H7 (cell line): ENCODE results near the gene EYS. TPM values are rescaled to one million over a fixed set of nuclear protein-coding genes. Genes with fewer than 3 reads are reported as not detected.

Source experiments
- DNase-seq: peaks from one replicate; pipeline ENCODE4 v3.0.0; 2012
- H3K27me3 ChIP-seq: 2 replicates; pipeline ENCODE4 v1.6.0; 2011; ENCODE audit warnings: mild to moderate bottlenecking, low read length; ENCODE audit not compliant: control insufficient read depth, insufficient read depth
- H3K36me3 ChIP-seq: replicated peaks from 2 replicates; pipeline ENCODE4 v1.5.1; 2011; ENCODE audit warnings: low read length; ENCODE audit not compliant: control insufficient read depth, insufficient read depth
- H3K4me3 ChIP-seq: 2 replicates; pipeline ENCODE4 v1.5.1; 2011; ENCODE audit warnings: low read depth, mild to moderate bottlenecking, control low read depth, low read length, moderate library complexity; ENCODE audit not compliant: insufficient read depth
- total RNA-seq: library from RNA; depleted of rRNA; stranded (reverse); fragments of >200 nt; shearing (Covaris generic); gene quantifications from 2 replicates; pipeline ENCODE4 v1.2.3, GENCODE V29; 2014

EYS gene
- total RNA-seq, 1 experiment from 2014 or later, result 0.10 TPM

DNA sequence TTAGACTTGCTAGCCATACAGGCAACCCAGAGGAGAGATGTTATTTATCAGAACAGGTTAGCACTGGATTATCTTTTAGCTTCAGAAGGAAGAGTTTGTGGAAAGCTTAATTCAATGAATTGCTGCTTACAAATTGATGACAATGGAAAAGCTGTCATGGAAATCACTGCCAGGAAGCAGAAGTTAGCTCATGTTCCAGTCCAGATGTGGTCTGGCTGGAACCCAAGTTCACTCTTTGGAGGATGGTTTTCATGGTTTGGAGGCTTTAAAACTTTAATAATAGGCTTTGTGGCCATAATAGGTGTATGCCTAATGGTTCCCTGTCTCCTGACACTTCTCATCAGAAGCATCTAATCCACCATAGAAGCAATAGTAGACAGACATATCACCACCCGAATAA, 1372.4 kb downstream of the EYS start:
- no peaks in the 10 kb centered on the region for H3K27me3 ChIP-seq
- H3K4me3 ChIP-seq, result no peak overlapping the region
- no peak for DNase-seq
- H3K36me3 ChIP-seq, result no peaks in the 10 kb centered on the region

DNA sequence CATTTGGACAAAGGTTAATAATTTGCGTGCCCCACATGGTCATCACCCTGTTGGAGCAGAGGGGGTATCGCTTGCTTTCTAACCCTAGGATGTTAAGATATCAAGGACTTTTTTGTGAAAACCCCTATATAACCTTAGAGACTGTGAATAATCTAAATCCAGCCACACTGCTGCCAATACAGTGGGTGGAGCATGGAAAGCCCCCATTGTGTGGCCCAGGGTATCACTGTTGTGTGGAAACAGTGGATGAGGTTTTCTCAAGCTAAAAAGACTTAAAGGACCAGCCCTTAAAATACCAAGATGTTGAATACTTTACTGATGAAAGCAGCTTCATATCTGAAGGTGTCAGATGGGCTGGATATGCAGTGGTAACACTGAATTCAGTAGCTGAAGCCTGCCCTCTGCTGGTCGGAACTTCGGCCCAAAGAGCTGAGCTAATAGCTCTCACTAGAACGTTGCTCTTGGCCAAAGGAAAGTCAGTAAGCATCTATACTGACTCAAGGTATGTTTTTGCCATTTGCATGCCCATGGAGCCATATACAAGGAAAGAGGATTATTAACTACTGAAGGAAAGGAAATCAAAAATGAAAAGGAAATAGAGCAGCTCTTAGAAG, 1376.2 kb downstream of the EYS start:
- H3K4me3 ChIP-seq, result no peak overlapping the region
- DNase-seq, result no peak
- H3K27me3 ChIP-seq, result no peaks in the 10 kb centered on the region; the same call in 1 of the 2 replicates
- H3K36me3 ChIP-seq, result no peaks in the 10 kb centered on the region

DNA sequence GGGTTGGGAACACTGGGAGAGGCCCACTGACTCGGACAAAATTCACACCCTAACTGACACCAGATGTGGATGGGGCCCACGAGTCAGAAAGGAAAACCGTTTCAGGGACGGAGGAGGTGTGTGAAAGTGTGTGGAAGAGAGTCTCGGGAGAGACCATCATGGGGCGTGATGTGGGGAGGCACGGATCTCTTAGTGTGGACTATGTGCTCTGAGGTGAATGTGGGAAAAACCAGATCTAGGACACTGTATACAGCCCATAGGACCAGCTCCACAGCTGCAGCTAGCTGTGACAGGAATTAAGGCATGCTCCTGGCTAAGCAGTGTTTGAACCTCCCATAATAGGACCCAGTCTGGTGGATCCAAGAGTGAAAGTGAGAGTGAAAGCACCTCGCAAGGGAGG, 1380.1 kb downstream of the EYS start:
- Histone ChIP-seq H3K36me3 (no peaks in the 10 kb centered on the region), H3K4me3 (no peak overlapping the region), H3K27me3 (no peaks in the 10 kb centered on the region; the same call in 1 of the 2 replicates)
- DNase-seq, result no peak

DNA sequence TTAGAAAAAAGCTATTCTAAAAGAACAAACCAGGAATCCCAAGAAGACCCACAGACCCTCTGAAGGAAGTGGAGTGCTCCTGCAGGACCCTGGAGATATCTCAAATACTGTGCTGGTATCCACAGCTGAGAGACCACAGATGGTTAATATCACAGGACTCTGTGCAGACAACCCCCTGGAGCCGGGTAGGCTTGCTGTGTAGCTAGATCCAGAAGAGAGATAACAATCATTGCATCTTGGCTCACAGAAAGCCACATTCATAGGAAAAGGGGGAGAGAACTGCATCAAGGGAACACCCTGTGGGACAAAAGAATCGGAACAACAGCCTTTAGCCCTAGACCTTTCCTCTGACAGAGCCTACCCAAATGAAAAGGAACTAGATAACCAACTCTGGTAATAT, 1381.9 kb downstream of the EYS start:
- no peak for DNase-seq

DNA sequence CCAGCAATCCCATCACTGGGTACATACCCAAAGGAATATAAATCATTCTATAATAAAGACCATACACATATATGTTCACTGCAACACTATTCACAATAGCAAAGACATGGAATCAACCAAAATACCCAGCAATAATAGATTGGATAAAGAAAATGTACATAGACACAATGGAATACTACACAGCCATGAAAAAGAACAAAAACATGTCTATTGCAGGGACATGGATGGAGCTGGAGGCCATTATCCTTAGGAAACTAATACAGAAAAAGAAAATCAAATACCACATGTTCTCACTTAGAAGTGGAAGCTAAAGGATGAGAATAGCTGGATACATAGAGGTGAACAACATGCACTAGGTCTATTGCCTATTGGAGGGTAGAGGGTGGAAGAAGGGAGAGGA, 1396.8 kb downstream of the EYS start:
- H3K4me3 ChIP-seq, result no peak overlapping the region
- no peak for DNase-seq
- peaks cover 7% of the 10 kb centered on the region; the same call in 1 of the 2 replicates for H3K27me3 ChIP-seq
- H3K36me3 ChIP-seq, result no peaks in the 10 kb centered on the region

More for the DNA sequence above, 1381.9 kb downstream of the EYS start:
- no peak overlapping the region for H3K4me3 ChIP-seq
- H3K36me3 ChIP-seq, result no peaks in the 10 kb centered on the region
- H3K27me3 ChIP-seq, result no peaks in the 10 kb centered on the region; the same call in 1 of the 2 replicates

DNA sequence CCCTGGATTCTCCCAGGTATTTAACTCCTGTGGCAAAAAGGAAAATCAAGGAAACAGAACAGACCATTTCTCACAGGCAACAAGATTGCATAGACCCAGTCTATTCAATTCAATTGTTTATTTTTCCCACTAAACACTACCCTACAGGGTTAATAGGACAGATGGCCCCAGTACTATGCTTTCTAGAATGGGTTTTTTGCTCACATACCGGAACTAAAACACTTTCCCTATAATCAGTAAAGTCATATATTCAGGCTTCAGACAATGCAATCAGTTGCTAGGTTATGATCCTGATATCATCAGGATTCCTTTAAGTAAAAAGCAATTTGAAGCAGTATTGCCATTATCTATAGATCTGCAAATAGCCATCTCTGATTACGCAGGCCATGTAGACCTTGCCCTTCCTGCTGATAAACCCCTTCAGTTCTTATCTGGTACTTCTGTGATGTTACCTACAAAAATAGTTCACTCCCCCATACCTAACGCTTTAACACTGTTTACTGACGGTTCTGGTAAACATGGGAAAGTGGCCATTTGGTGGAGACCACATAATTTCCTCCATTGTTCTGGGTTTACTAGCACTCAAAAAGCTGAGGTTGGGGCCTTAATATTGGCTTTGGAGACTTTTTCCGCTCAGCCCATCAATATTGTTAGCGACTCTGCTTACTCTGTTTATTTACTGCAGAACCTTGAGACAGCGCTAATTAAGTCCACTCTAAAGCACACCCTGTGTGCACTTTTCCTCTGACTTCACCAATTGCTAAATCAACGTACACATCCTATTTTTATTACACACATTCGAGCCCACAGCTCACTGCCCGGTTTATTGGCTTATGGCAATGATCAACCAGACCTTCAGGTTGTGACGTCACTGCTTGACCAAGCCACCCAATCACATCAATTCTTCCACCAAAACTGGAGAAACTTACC, 1405.5 kb downstream of the EYS start:
- Histone ChIP-seq H3K36me3 (no peaks in the 10 kb centered on the region), H3K4me3 (no peak overlapping the region), H3K27me3 (peaks cover 14% of the 10 kb centered on the region; the same call in 1 of the 2 replicates)
- DNase-seq, result no peak

DNA sequence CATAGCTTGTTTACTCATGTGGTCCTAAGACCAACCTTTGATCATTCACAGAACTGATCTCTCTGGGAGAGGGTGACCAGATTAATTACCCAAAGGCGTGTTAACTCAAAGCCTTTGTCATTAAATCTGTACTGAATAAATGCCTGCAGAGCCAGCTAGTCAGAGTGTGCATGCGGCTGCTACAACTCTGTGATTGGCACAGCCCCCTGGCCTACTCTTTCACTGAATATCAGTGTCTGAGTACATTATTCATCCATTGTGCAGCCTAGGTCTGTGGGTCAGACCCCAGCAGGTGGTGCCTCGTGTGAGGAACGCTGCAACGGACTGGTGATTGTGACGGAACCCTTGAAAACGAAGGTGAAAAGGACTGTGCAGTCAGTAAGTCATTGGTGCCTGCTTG, 1407.8 kb downstream of the EYS start:
- Histone ChIP-seq H3K36me3 (no peaks in the 10 kb centered on the region), H3K27me3 (peaks cover 8% of the 10 kb centered on the region; the same call in 1 of the 2 replicates), H3K4me3 (no peak overlapping the region)
- no peak for DNase-seq

DNA sequence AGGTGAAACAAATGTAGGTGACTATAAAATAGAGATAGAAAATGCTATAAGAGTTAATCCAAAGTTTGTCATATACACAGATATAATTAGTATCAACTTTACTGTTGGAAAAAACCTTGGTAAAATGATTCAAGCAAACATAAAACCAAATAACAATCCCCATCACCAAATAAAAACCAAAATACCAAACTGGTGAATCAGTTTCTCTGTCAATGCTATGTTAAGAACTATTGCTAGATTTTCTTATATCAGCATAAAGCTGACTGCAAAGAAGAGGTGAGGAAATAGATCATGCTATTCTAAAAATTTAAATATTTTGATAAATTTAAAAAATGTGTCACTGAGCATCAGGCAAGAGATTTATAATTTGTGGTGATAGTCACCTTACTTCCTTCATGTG, 1413.0 kb downstream of the EYS start:
- Histone ChIP-seq H3K4me3 (no peak overlapping the region), H3K36me3 (no peaks in the 10 kb centered on the region), H3K27me3 (peaks cover 3% of the 10 kb centered on the region; the same call in 1 of the 2 replicates)
- no peak for DNase-seq

DNA sequence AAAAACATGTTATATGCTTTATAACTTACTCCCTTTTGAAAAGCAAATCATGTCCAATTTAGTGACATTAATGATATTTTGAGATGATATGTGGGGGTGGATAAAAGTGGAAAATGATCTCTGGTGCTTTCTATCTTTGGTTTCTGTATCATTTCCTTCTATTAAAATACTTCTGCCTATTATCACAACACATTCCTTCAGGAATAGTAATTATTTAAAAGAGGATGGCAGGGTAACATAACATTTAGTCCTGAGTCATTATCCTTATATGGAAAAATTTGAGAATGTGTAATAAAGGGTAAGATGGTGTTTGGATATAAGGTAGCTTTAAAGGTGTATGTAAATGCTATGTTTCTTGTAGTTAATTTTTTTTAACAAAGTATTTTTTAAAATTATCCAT, 1413.7 kb downstream of the EYS start:
- Histone ChIP-seq H3K4me3 (no peak overlapping the region), H3K27me3 (peaks cover 3% of the 10 kb centered on the region; the same call in 1 of the 2 replicates), H3K36me3 (no peaks in the 10 kb centered on the region)
- DNase-seq, result no peak

DNA sequence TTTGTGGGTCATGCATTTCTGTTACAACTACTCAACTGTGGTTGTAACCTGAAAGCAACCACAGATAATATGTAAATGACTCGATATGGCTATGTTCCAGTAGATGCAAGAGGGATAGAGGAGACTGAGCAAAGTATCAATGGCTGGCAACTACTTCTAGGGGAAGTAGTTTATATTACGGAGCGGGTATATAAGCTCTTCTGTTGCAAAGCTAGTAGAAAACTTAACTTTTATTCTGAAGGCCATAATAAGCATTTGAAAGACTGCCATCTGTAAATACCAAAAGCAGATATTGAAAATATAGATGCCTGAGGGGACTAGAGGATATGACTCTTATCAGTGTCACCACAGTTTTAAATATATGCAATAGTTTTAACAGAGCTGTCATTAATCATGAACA, 1416.2 kb downstream of the EYS start:
- no peak for DNase-seq
- Histone ChIP-seq H3K4me3 (no peak overlapping the region), H3K36me3 (no peaks in the 10 kb centered on the region), H3K27me3 (no peaks in the 10 kb centered on the region)

DNA sequence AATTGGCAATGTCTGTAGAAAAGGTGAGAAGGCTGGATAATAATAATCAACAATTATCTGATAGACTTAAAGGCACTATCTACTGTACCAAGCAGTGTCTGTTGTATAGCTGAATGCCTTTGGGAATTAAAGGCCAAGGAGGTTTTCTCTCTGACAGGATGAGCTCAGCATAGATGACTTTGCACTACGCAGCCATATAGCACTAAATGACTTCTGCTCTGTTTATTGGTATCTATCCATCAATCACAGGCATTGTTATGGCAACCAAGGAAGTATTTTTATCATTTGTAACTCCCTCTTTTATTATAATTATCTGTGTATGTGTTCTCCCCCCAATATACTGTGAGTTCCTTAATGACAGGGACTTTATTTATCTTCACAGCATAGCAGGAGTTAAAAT, 1417.1 kb downstream of the EYS start:
- Histone ChIP-seq H3K27me3 (no peaks in the 10 kb centered on the region), H3K36me3 (no peaks in the 10 kb centered on the region), H3K4me3 (no peak overlapping the region)
- no peak for DNase-seq

DNA sequence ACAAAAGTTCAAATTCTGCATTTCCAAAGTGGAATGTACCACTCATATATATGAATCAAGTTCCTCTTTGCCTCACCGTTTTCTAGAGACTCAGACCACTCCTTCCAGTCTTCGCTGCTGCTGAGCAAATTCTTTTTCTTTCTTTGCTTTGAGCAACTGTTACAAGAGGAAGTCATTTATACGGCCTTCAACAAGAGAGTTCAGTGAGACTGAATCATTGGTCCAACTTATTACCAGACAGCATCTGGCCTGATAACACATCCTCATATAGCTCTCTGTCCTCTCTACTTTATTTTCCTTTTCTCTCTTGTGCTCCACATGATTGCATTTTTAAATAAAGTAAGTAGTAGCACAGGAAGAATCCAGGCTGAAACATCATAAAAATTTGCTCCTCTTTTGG, 1418.7 kb downstream of the EYS start:
- H3K27me3 ChIP-seq, result no peaks in the 10 kb centered on the region
- H3K36me3 ChIP-seq, result no peaks in the 10 kb centered on the region
- DNase-seq, result no peak
- H3K4me3 ChIP-seq, result no peak overlapping the region

DNA sequence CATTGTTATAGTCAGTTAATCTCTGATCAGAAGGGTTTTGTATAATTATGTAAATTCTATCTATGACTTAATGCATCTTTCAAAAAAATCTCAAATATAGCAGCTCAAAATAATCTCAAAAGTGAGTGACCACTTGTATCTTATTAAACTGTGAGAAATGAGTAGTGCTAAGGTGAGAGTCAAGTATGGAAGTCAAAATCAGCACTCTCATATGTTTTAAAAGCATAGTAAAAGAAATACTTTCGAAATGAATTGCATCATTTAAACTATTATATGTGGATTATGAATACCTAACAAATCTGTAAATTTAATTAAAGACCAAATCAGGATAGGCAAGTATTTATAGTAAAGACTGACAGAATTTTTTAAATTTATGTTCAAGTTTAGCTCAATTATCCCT, 1425.9 kb downstream of the EYS start:
- DNase-seq, result no peak
- Histone ChIP-seq H3K36me3 (no peaks in the 10 kb centered on the region), H3K4me3 (no peak overlapping the region), H3K27me3 (no peaks in the 10 kb centered on the region)

DNA sequence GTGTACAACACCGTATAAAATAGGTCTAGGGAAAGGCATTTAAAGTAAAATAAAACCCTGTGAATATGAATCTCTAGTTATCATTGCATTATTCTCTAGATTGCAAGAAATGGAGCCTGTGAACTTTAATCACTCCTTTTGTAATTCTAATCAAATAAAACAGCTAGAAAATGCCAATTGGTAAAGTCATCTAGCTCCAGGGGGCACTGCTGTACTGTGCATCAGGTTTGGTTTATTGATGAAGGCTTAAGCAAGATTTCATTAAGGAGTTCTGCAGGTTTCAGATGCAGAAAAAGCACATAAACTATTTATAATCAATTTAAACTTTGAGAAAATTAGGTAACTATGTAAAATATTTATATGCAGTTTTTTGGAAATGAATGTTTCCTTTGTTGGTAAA, 1426.5 kb downstream of the EYS start:
- H3K36me3 ChIP-seq, result no peaks in the 10 kb centered on the region
- no peaks in the 10 kb centered on the region for H3K27me3 ChIP-seq
- DNase-seq, result no peak
- H3K4me3 ChIP-seq, result no peak overlapping the region

DNA sequence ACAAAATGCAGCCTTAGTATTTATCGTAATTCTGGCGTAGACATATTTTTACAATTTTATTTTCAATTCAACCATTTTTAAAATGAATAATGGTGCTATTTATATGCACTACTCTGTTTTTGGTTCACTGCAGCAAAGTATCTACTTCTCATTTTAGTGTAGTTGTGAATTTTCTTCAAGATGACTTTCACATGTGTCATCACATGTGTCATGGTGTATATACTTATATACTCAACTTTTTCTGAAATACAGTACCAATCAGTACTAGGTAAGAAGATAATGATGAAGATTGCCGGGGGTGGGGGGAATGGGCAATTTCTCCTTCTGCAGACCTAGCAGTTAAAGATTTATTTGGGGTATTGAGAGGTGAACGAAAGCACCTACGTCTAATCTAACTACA, 1436.9 kb downstream of the EYS start:
- H3K36me3 ChIP-seq, result no peaks in the 10 kb centered on the region
- DNase-seq, result no peak
- no peak overlapping the region for H3K4me3 ChIP-seq
- H3K27me3 ChIP-seq, result no peaks in the 10 kb centered on the region
